GM12874 (cell line): ENCODE measurements around the gene TFR2.
A peak's percentile ranks its signal among the peaks of the same experiment; 100 is the strongest.

ENCODE experiments used
- TF ChIP-seq, protein P1 (sequence below): IDR thresholded peaks from 2 replicates; pipeline ENCODE4 v1.5.1; 2011; ENCODE audit warnings: low read depth, mild to moderate bottlenecking, control low read depth, low read length, moderate library complexity; ENCODE audit not compliant: insufficient read depth

The TFR2 gene

DNA sequence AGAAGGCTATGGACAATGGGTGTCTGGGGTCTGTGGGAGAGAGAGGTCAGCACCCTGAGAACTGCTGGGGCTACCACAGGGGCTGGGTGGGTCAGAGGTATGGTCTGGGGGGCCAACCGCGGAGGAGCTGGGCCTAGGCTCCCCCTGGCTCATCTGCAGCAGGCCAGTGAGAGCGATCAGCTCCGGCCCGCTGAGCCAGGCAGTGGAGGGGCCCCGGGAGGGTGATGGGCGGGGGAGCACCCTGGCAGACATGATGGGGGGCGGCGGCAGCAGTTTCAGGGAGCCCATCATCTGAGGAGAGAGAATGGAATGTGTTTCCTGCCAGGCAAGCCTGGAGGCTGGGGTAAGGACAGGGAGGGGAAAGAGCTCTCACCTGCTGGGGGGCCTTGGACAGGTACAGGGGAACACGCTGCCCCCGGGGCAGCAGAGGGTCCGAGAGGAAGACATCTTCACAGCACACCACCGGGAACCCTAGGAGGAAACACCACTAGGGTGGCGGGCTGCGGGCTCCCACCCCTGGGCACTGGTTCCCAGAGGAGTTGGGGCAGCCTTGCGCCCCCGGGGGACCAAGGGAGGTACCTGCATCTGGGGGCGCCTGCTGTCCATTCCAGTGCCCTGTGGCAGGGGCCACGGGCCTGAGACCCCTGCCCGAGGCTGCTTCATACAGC lies 68.9 kb downstream of the TFR2 start:
- TF ChIP-seq, protein P1, sequence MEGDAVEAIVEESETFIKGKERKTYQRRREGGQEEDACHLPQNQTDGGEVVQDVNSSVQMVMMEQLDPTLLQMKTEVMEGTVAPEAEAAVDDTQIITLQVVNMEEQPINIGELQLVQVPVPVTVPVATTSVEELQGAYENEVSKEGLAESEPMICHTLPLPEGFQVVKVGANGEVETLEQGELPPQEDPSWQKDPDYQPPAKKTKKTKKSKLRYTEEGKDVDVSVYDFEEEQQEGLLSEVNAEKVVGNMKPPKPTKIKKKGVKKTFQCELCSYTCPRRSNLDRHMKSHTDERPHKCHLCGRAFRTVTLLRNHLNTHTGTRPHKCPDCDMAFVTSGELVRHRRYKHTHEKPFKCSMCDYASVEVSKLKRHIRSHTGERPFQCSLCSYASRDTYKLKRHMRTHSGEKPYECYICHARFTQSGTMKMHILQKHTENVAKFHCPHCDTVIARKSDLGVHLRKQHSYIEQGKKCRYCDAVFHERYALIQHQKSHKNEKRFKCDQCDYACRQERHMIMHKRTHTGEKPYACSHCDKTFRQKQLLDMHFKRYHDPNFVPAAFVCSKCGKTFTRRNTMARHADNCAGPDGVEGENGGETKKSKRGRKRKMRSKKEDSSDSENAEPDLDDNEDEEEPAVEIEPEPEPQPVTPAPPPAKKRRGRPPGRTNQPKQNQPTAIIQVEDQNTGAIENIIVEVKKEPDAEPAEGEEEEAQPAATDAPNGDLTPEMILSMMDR: 0 out of 2 replicates have a peak, but pooled peaks have one; percentile 2

DNA sequence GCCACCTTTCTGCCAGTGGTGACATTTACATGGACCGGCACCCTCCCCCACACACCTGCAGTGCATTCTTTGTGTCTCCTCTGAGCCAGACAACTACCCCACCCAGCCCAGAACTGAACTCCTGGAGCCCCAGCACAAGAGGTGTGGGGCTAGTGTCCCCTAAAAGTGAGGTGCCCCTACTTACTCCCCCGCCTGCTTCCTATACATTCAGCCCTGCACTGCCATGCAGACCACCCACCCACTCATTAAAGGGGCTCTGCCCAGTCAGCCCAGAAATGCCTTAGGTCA lies 69.6 kb downstream of the TFR2 start:
- TF ChIP-seq, protein P1: no peak

DNA sequence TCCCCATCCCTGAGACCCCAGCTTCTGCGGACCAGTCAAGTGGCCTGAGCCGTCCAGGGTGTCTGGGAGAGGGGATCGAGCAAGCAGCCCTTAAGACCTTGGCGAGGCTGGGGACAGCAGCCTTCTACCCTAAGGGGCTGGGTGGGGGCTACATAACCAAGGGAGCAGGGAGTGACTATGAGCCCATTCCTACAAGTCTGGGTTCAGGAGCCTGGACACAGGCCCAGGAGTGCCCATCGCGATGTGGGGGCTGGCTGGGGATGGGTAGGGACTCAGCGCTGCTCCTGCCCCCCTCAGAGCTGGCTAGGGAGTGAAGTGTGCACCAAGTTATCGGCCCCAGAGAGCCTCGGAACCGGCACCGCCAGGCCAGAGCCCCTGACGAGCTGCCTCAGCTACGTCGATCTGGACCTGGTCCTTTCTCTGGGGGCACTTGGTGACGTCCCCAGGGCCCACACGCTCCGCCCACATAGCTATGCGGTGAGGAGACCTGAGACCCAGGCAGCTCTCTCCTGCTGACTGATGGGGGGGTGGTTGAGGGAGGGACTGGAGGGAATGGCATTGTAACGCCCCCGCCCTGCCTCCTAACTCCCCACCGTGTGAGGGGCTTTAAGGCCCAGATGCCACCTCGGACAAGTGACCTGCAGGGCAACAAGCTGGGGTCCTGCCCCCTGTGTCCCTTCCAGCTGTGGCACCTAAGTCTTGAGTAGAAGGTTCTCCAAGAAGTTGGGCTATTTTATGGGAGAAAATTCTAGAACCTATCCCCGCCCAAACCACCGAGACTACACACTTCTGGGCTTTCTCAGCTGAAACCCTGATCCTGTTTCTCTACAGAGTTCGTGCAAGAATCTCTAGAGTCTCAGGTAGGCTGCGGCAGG lies 70.2 kb downstream of the TFR2 start:
- TF ChIP-seq, protein P1: no peak
